HCT116 (cell line): ENCODE results near the gene MYCBP2. TPM values are rescaled to one million over a fixed set of nuclear protein-coding genes. Genes with fewer than 3 reads are reported as not detected.

ENCODE experiments used
- ATAC-seq: fragments of 200-7000 bp; cut with Tn5 transposase; 2 replicates; pipeline ENCODE4 v1.9.1; 2020; ENCODE audit warnings: mild to moderate bottlenecking, moderate library complexity
- BruUV-seq: library from RNA; stranded (reverse); fragments of 400-500 nt; replicated peaks from 2 replicates; lab custom pipeline; 2021; lab: Mats Ljungman, UMichigan
- CTCF ChIA-PET: fragments of 300-600 bp; sonication (Branson Sonifier 250); formaldehyde crosslinking; loops from one replicate; lab custom pipeline; 2021; ENCODE audit warnings: antibody characterized with exemption; lab: Charles Lee
- POLR2A ChIA-PET: fragments of 300-600, 350-600 bp; sonication (Branson Sonifier 250); formaldehyde crosslinking; loops from one replicate; lab custom pipeline; 2021; ENCODE audit warnings: antibody characterized with exemption; lab: Charles Lee
- RAD21 ChIA-PET, 2 experiments: fragments of 300-600 bp; sonication (Branson Sonifier 250); formaldehyde crosslinking; loops; one replicate each; lab custom pipeline; 2023; ENCODE audit warnings: low total read pairs in 2 of 2; ENCODE audit not compliant: uncharacterized antibody in 2 of 2, unreplicated experiment in 2 of 2, low non-redundant PET in 1 of 2; lab: Charles Lee
- DNase-seq: peaks from one replicate; pipeline ENCODE4 v3.0.0-alpha.2; 2010; ENCODE audit warnings: low read depth, low spot score
- H2AFZ ChIP-seq: fragments of 200-600 bp; shearing (Covaris generic), sonication (generic); 2 replicates; pipeline ENCODE4 v1.6.1; 2017; ENCODE audit warnings: low read depth, mixed run types, mixed read lengths, antibody characterized with exemption, low read length; ENCODE audit not compliant: poor library complexity, severe bottlenecking
- H3K27ac ChIP-seq: 2 replicates; pipeline ENCODE4 v1.5.1; 2012; ENCODE audit warnings: low read depth, low read length
- H3K27me3 ChIP-seq: fragments of 200-600 bp; sonication (generic); 2 replicates; pipeline ENCODE4 v1.6.1; 2016; ENCODE audit warnings: mixed run types, low read length, mixed read lengths; ENCODE audit not compliant: insufficient read depth
- H3K36me3 ChIP-seq, 2 experiments: fragments of 200-500 bp in 1 of 2; fragments of 200-600 bp in 1 of 2; sonication (Bioruptor generic) in 1 of 2; sonication (generic) in 1 of 2; 2 replicates each; pipeline versions ENCODE4 v1.5.1 to v1.6.1; 2014 to 2016; ENCODE audit warnings: low read length in 2 of 2, inconsistent platforms in 1 of 2, mixed read lengths in 1 of 2, mixed run types in 1 of 2; ENCODE audit not compliant: insufficient read depth in 2 of 2, control insufficient read depth in 1 of 2
- H3K4me1 ChIP-seq, 2 experiments: fragments of 200-600 bp in 1 of 2; sonication (generic) in 1 of 2; 2 replicates each; pipeline versions ENCODE4 v1.5.1 to v1.6.1; 2012 to 2017; ENCODE audit warnings: low read length in 2 of 2, inconsistent platforms in 1 of 2, mild to moderate bottlenecking in 1 of 2, mixed read lengths in 1 of 2, mixed run types in 1 of 2, moderate library complexity in 1 of 2; ENCODE audit not compliant: insufficient read depth in 2 of 2, control insufficient read depth in 1 of 2
- H3K4me2 ChIP-seq: fragments of 200-600 bp; sonication (generic); 2 replicates; pipeline ENCODE4 v1.6.1; 2017; ENCODE audit warnings: mixed run types, low read length, mixed read lengths
- H3K4me3 ChIP-seq, 2 experiments: fragments of 200-600 bp in 1 of 2; sonication (generic) in 1 of 2; replicated peaks in 1 of 2; 2 replicates each; pipeline ENCODE4 v1.5.1; 2011 to 2016; ENCODE audit warnings: low read length in 2 of 2, control low read depth in 1 of 2, low read depth in 1 of 2, mild to moderate bottlenecking in 1 of 2, mixed read lengths in 1 of 2, mixed run types in 1 of 2
- H3K79me2 ChIP-seq: fragments of 200-600 bp; sonication (generic); 2 replicates; pipeline ENCODE4 v1.6.1; 2017; ENCODE audit warnings: mild to moderate bottlenecking, mixed run types, low read length, moderate library complexity, mixed read lengths; ENCODE audit not compliant: insufficient read depth
- H3K9ac ChIP-seq: fragments of 200-600 bp; sonication (generic); 2 replicates; pipeline ENCODE4 v1.6.1; 2016; ENCODE audit warnings: low read length, mixed read lengths
- H3K9me2 ChIP-seq: fragments of 200-600 bp; sonication (generic), shearing (Covaris generic); 2 replicates; pipeline ENCODE4 v1.6.1; 2017; ENCODE audit warnings: mixed run types, mild to moderate bottlenecking, moderate library complexity; ENCODE audit not compliant: insufficient read depth
- H3K9me3 ChIP-seq, 2 experiments: fragments of 200-500 bp in 1 of 2; fragments of 200-600 bp in 1 of 2; sonication (Bioruptor generic) in 1 of 2; sonication (generic) in 1 of 2; 2 replicates each; pipeline ENCODE4 v1.6.1; 2014 to 2017; ENCODE audit warnings: low read length in 2 of 2, mixed read lengths in 2 of 2, inconsistent platforms in 1 of 2, low read depth in 1 of 2, mild to moderate bottlenecking in 1 of 2, mixed run types in 1 of 2, moderate library complexity in 1 of 2; ENCODE audit not compliant: control insufficient read depth in 1 of 2, insufficient read depth in 1 of 2
- H4K20me1 ChIP-seq: fragments of 200-600 bp; sonication (generic), shearing (Covaris generic); 2 replicates; pipeline ENCODE4 v1.6.1; 2017; ENCODE audit warnings: mixed run types, mild to moderate bottlenecking, moderate library complexity; ENCODE audit not compliant: insufficient read depth
- ATF3 ChIP-seq: IDR thresholded peaks from 2 replicates; pipeline ENCODE4 v1.6.1; 2012
- CBX3 ChIP-seq: IDR thresholded peaks from 2 replicates; pipeline ENCODE4 v1.6.1; 2012; ENCODE audit warnings: low read depth
- CEBPB ChIP-seq: IDR thresholded peaks from 2 replicates; pipeline ENCODE4 v1.6.1; 2012; ENCODE audit warnings: low read depth
- CTCF ChIP-seq, 3 experiments: fragments of 200-600 bp in 1 of 3; sonication (generic) in 1 of 3; IDR thresholded peaks in 2 of 3; conservative IDR thresholded peaks in 1 of 3; 2 replicates each; pipeline ENCODE4 v1.5.1; 2012 to 2017; ENCODE audit warnings: low read depth in 2 of 3, low read length in 2 of 3, antibody characterized with exemption in 1 of 3, borderline replicate concordance in 1 of 3, control low read depth in 1 of 3, mild to moderate bottlenecking in 1 of 3, mixed read lengths in 1 of 3, mixed run types in 1 of 3, moderate library complexity in 1 of 3; ENCODE audit not compliant: insufficient read depth in 1 of 3
- ELF1 ChIP-seq: IDR thresholded peaks from 2 replicates; pipeline ENCODE4 v1.6.1; 2012; ENCODE audit warnings: low read depth, borderline replicate concordance
- EZH2 ChIP-seq: fragments of 200-600 bp; sonication (generic); IDR thresholded peaks from 2 replicates; pipeline ENCODE4 v1.6.1; 2017; ENCODE audit warnings: antibody characterized with exemption, mixed run types
- EZH2phosphoT487 ChIP-seq: fragments of 200-600 bp; IDR thresholded peaks from 2 replicates; pipeline ENCODE4 v1.6.1; 2018; ENCODE audit warnings: antibody characterized with exemption, borderline replicate concordance
- FOSL1 ChIP-seq: IDR thresholded peaks from 2 replicates; pipeline ENCODE4 v1.6.1; 2012; ENCODE audit warnings: low read depth
- JUND ChIP-seq: IDR thresholded peaks from 2 replicates; pipeline ENCODE4 v1.6.1; 2012
- POLR2A ChIP-seq: IDR thresholded peaks from 2 replicates; pipeline ENCODE4 v1.7.0; 2011; ENCODE audit warnings: borderline replicate concordance; ENCODE audit not compliant: insufficient read depth, insufficient read length; ENCODE audit errors: extremely low read depth
- POLR2AphosphoS5 ChIP-seq: IDR thresholded peaks from 2 replicates; pipeline ENCODE4 v1.6.1; 2011; ENCODE audit warnings: mild to moderate bottlenecking, low read depth, low read length, moderate library complexity
- RAD21 ChIP-seq: IDR thresholded peaks from 2 replicates; pipeline ENCODE4 v1.6.1; 2012; ENCODE audit warnings: low read depth, mild to moderate bottlenecking
- SIN3A ChIP-seq: IDR thresholded peaks from 2 replicates; pipeline ENCODE4 v1.6.1; 2012; ENCODE audit warnings: low read depth
- SP1 ChIP-seq: IDR thresholded peaks from 2 replicates; pipeline ENCODE4 v1.6.1; 2012; ENCODE audit warnings: low read depth
- SRF ChIP-seq: IDR thresholded peaks from 2 replicates; pipeline ENCODE4 v1.6.1; 2012; ENCODE audit warnings: low read depth
- TCF7L2 ChIP-seq: IDR thresholded peaks from 2 replicates; pipeline ENCODE4 v1.7.0; 2011; ENCODE audit warnings: borderline replicate concordance, inconsistent platforms; ENCODE audit not compliant: insufficient read depth, insufficient read length; ENCODE audit errors: extremely low read depth
- ZBTB33 ChIP-seq: IDR thresholded peaks from 2 replicates; pipeline ENCODE4 v1.6.1; 2011; ENCODE audit warnings: mild to moderate bottlenecking, low read length, moderate library complexity; ENCODE audit not compliant: insufficient replicate concordance; ENCODE audit errors: extremely low read depth
- ZNF274 ChIP-seq: fragments of 200-500 bp; sonication (Bioruptor generic); IDR thresholded peaks from 2 replicates; pipeline ENCODE4 v1.6.1; 2014; ENCODE audit warnings: mild to moderate bottlenecking, low read depth, low read length, inconsistent platforms
- intact Hi-C: fragments of 100-400 bp; cut with micrococcal nuclease; formaldehyde crosslinking; loops from 2 replicates; pipeline ENCODE4 v1.10.0; 2022
- total RNA-seq: library from RNA; stranded (reverse); gene quantifications from one replicate; pipeline ENCODE4 v1.2.1, GENCODE V29; 2021; ENCODE audit not compliant: unreplicated experiment

MYCBP2 gene
- total RNA-seq, 1 experiment from 2014 or later: 48.5 TPM

GRCh38 chr13:77319536-77319935, 7.4 kb downstream of the MYCBP2 start:
- Histone ChIP-seq H3K79me2 (peaks cover 93% of the 10 kb centered on the region), H3K9me2 (no peaks in the 10 kb centered on the region), H3K9me3 (no peaks in the 10 kb centered on the region), H3K27ac (no peak overlapping the region), H3K36me3 (no peaks in the 10 kb centered on the region), H3K4me3 (no peak overlapping the region), H3K9ac (no peak overlapping the region), H4K20me1 (no peaks in the 10 kb centered on the region; the same call in 1 of the 2 replicates), H3K4me1 (no peaks in the 10 kb centered on the region), H2AFZ (no peak overlapping the region), H3K27me3 (no peaks in the 10 kb centered on the region), H3K4me2 (no peak overlapping the region)
- ATAC-seq (no peak), DNase-seq (no peak)
- no TSS peak for BruUV-seq
- CTCF ChIA-PET: no interaction called here
- RAD21 ChIA-PET: no interaction called here
- POLR2A ChIA-PET: no interaction called here
- intact Hi-C loops: no loop called here
- TF ChIP-seq SIN3A: no peak
- TF ChIP-seq ATF3: no peak
- no peak for TF ChIP-seq CEBPB
- no peak for TF ChIP-seq POLR2AphosphoS5
- TF ChIP-seq SP1: no peak
- TF ChIP-seq SRF: no peak
- TF ChIP-seq ZBTB33: no peak
- TF ChIP-seq ZNF274: no peak
- no peak for TF ChIP-seq EZH2phosphoT487
- no peak for TF ChIP-seq TCF7L2
- TF ChIP-seq ELF1: no peak
- TF ChIP-seq CTCF (IDR thresholded peaks at IDR 0.05 in 2 of 3, conservative IDR thresholded peaks at IDR 0.05 in 1 of 3; ENCODE audit: borderline replicate concordance in 1 of 3, insufficient read depth in 1 of 3, low read depth in 2 of 3, low read length in 2 of 3): no peak
- no peak for TF ChIP-seq JUND
- TF ChIP-seq EZH2: no peak
- TF ChIP-seq RAD21: no peak
- no peak for TF ChIP-seq CBX3
- no peak for TF ChIP-seq POLR2A
- no peak for TF ChIP-seq FOSL1
